SKM-1 treated with dmso at 0.1 percent for 144 hours (cell line): Measurements from ENCODE around the gene NOMO2.
"Not testable (repeated sequence)": the region's sequence is repeated elsewhere in the genome, so short reads cannot be mapped to it uniquely, and the experiment has no call there.

ENCODE experiments used
- DNase-seq: peaks from one replicate; lab custom pipeline; 2025; ENCODE audit not compliant: unreplicated experiment; lab: John Stamatoyannopoulos, UW

Gene NOMO2

DNA sequence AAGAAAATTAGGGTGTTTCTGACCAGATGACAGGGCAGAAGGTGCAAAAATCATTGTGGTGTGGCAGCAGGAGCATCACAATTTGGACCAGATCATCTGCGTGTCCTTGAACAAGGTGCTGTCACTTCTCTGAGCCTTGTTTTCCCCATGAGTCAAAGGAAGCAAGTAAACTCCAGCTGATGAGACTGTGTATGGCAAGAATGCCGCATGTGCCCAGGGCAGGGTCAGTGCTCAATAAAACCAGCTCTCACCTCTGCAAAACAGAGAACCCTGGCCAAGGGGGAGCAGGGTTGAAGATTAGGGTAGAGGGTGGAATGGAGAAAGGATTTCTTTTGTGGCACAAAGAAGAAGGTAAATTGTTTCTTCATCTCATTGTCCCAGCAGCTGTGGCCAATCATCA, 17.4 kb upstream of the NOMO2 start:
- not testable (repeated sequence) for DNase-seq

DNA sequence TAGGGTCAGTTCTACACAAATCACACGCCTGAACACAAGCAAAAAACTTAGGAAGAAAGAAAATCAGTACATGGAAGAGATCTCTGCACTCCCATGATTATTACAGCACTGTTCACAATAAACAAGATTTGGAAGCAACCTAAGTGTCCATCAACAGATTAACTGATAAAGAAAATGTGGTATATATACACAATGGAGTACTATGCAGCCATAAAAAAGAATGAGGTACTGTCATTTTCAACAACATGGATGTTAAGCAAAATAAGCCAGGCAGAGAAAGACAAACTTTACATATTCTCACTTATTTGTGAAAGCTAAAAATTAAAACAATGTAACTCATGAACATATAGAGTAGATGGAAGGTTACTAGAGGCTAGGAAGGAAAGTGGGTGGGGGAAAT, 16.0 kb upstream of the NOMO2 start:
- DNase-seq: not testable (repeated sequence)

DNA sequence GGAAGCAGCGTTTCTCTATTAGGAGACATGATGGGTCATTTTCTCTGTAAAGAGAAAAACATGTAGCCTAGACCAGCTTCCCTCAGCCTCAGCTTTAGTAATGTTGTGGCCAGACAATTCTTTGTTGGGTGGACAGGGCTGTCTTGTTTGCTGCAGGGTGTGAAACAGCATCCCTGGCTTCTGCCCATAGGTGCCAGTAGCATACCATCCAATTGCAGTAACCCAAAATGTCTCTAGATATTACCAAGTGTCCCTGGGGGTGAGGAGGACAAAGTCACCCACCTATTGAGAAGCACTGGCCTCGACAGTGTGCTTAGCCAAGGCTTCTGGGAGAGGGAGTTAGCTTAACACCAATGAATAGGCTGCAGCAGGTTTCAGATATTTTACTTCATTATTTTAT, 14.0 kb upstream of the NOMO2 start:
- DNase-seq: not testable (repeated sequence)

DNA sequence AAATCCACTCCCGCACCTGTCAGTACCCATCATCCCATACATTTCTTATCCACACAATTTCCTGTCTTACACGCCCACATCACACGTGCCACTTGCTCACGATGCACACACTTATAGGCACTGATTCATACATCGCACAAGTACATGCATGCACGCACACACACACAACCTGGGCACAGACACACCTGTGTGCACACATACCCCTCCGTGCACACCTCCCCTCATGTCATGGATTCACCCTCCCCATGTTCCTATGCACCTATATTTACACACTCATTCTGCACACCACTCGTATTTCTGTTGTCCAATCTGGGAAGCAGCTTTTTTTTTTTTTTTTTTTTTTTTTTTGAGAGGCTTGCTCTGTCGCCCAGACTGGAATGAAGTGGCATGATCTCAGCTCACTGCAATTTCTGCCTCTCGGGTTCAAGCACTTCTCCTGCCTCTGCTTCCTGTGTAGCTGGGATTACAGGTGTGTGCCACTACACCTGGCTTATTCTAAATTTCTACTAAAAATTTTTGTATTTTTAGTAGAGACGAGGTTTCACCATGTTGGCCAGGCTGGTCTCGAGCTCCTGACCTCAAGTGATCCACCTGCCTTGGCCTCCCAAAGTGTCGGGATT, 13.5 kb upstream of the NOMO2 start:
- not testable (repeated sequence) for DNase-seq

DNA sequence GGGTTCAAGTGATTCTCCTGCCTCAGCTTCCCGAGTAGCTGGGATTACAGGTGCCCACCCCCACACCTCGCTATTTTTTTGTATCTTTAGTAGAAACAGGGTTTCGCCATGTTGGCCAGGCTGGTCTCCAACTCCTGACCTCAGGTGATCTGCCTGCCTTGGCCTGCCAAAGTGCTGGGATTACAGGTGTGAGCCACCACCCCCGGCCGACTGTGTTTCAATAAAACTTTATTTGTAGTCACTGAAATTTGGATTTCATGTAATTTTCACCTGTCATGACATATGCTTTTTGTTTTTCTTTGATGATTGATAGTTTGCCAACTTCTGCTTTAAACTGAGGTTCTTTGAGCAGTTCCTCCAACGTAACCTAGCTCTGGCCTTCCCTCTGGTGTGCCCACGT, 12.0 kb upstream of the NOMO2 start:
- DNase-seq: not testable (repeated sequence)

DNA sequence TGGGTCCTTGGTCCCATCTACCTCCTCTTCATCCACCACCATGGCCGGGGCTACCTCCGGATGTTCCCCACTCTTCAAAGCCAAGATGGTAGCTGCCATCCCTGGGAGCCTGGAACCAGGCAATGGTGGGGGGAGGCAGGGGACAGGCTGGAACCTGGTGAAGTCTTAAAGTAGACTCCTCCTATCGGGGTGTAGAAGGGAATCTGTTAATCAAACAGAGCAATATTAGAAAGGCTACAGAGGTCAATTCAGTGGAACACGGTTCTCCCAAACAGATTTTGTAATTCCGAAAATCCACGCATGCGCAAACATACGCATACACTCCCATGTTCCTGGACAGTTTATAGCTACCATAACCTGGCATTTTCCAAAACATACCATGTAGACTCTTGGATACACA, 11.1 kb upstream of the NOMO2 start:
- not testable (repeated sequence) for DNase-seq

DNA sequence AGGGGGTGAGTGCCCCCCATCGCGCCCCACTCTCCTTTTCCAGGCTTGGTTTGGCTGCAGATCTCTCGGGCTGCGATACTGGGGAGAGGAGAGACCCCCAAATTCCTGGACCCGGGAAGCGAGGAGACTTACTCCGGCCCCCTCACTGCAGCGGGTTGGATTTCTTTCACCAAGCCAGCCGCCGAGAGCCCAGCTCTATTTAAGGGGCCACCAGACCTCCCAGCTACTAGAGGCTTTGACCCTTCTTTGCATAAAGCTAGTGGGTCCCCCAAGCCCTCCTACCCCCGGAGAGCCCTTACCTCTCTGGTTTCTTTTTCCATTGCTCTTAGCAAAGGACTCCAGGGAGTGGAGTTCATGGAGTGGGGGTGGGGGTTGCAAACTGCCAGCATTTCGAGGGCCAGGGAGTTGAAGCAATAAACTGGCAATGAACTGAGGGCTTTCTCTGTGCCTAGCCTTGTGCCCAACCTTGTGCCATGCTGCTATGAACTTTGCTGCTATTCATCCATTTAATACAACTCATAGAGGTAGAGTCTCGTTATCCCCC, 9.5 kb upstream of the NOMO2 start:
- DNase-seq: not testable (repeated sequence)

DNA sequence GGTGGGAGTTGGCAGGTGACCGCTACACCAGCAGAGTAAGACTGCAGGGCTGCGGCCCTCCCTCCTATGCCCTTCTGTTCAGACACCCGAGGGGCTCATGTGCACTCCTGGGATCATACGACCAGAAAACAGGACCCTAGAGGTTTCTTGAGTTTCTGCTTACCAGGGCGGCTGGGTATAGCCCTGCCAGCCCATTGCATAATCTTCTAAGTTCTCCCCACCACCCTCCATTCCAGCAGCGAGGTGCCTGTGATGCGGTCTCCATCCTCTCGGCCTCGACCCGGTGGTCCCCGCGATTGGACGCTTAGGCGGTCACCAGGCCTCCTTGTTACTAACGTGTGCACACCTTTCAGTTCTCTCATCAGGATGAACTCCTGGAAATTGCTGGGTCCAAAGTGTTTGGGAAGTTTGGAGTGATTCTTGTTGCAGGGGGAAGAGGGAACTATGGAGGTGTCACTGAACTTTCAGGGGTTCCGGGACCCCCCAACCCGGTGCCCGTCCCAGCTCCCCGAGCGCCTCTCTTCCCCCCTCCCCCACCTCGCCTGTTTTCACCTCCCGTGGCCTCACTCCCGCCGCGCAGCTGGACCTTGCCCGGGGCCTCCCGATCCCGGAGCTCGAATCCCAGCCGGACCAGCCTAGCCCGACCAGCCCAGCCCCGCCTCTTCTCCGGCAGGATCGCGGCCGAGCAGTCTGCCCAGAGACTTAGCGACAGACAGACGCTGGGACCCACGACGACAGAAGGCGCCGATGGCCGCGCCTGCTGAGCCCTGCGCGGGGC, 8.8 kb upstream of the NOMO2 start:
- DNase-seq: not testable (repeated sequence)

DNA sequence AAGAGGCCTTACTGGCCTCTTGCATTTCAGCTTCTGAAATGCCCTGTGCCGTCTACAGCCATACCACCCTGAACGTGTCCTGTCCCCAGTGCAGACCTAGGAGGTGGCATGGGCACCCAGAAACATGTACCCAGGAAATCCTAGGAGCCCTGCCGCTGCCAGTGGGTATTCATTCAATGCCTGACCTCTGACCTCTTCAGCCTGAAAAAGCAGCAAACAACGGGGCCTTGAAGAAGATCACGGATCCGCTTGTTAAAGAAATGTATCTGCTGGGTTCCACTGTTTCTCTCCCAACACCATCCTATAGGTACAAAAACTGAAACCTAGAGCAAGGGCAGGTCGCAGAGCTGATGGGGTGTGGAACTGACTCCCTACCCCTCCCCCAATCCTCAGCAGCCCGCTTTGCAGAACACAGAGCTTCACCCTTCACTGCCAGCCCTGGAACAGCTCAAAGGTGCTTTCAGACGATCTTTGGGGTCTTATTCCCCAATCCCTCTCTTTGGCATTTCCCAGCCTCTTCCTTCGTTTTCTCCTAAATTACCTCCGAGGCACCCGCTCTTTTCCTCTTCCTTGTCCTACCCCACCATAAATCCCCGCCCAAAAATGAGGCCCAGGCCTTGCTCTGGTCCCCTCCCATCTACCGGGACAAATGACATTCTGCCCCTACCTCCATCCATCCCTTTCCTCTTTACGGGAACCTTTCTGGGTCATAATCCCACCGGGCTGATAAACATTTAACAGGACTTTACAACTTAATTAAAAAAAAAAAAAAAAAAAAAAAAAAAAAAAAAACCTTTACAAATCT, 1.3 kb downstream of the NOMO2 start:
- DNase-seq: not testable (repeated sequence)

DNA sequence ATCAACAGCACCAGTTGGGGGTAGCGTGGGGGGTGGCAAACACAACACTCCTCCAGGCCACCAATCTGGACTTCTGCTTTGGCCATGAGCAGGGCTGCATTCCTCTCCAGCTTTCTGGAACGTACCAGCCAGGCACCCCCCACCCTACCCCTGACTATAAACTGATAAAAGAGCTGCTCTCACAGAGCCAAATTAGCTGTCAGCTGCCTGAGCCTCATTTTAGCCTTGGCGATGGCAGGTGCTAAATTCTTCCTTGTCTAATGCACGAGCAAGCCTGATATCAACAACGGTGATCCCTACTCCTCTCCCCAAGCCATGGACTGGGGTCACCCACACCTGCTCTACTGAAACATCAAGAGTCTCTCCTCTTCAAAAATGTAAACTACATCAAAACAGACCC, 8.2 kb downstream of the NOMO2 start:
- not testable (repeated sequence) for DNase-seq

DNA sequence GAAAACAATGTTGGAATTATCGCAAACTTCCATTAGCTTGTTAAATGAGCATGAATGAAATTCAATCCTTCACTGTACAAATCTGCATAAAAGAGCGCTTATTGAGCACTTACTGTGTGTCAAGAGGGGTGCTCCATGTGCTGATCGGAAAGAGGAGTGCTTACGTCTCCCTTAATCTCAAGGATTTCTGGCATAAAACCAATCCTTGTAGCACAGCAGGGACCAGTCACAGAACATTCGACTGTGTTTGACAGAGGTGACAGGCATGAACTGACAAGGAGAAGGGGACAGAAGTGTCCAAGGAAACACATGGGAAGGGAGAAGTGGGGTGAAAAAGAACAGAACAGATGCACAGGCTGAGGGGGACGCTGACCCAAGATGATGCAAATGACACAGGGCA, 14.5 kb downstream of the NOMO2 start:
- not testable (repeated sequence) for DNase-seq

DNA sequence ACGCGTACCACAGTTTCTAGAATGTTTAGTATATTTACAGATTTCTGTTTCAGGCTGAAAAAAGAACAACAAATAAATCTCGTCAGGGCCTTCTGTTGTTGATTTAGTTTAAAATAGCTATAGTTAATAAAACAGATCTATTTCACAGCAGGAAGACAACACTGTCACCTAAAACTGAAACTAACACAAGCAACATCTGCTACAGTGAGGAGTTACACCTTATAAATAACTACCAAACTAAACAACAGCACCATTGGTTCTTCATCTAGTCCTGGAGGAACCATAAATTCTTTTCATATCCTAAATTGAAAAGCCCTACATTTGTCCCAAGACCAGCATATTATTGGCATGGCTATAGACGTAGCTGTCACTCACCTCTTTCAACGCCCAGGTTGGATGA, 15.0 kb downstream of the NOMO2 start:
- not testable (repeated sequence) for DNase-seq

DNA sequence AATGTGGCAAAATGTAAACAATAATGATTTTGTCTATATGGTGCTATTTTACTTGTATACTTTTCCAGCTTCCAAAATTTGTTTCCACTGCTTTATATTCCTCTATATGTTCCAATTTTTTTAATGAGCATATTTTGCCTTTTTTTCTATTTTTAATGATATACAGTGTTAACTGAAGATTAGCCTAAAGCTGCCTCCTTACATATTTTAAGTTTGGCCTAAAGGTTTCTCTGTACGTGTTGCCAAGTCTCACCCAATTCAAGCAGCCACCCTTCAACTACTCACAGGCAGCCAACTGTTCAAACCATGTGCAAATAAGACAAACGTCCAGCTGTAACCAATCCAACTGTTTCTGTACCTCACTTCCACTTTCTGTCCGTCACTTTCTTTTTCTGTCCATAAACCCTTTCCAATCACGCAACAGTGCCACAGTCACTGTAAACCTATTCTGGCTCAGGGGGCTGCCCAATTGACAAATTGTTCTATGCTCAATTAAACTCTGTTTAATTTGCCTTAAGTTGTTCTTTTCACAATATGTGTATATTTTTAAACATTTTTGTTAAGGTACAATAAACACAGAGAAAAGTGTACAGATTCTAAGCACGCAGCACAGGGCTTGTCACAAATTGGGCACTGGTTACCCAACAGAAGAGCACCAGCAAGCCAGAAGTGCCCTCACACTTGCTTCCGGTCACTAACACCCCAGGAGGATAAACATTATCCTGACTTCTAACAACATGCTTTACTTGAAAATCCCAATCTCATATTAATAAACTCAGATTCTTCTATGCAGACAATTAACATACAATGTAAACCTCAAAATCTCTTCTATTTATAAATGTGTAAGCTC, 17.4 kb downstream of the NOMO2 start:
- not testable (repeated sequence) for DNase-seq

DNA sequence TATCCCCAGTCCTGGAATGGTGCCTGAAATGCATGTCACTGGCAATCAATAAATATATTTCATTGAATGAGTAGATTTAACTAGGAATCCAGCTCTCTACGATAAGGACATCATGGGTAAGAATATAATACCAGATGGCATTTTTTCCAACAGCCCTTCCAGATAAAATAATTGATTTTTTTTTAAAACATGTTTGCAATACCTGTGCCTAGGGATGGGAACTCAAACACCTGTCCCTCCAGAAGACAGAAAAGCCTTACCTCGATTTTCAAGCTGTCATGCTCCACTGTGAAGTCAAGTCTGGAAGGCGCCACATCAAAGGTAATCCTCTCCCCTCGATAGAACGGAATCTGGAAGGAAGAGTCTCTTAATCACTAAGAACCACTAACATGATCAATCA, 20.0 kb downstream of the NOMO2 start:
- DNase-seq: not testable (repeated sequence)

DNA sequence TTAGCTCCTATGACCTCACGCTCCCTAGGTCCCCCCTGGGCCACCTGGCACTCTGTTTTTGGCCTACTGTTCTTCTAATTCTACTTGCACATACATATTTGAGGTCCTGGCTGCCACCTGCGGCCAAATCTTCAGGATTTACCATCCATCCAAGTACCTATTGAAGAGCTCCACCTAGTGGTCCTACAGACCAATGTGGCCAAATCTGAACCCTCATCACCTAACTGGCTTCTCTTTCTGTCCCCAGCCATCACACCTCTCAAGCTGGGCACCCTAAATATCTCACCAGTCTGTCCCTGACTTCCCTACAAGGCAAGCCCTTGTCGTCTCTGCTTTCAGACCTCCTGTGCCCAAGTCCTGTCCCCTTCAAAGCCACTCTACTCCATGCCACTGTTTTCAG, 24.9 kb downstream of the NOMO2 start:
- DNase-seq: not testable (repeated sequence)

DNA sequence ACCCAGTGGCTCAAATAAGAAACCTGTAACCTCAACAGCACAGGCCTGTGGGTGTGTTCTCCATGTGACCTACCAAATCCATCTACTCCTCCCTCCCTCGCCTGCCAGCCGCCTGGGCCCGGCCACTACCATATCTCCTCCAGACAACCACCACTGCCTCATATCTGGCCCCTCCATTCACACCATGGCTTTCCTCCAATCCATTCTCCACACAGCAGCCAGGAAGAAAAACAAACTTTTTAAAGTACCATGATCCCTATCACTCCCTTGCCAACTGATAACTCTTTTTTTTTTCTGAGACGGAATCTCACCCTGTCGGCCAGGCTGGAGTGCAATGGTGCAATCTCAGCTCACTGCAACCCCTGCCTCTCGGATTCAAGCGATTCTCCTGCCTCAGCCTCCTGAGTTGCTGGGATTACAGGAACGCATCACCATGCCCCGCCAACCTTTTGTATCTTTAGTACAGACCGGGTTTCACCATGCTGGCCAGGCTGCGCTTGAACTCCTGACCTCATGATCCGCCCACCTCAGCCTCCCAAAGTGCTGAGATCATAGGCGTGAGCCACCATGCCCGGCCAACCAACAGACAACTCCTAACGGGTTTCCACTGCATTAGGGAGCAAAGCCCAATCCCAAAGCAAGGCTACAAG, 26.3 kb downstream of the NOMO2 start:
- DNase-seq: not testable (repeated sequence)

DNA sequence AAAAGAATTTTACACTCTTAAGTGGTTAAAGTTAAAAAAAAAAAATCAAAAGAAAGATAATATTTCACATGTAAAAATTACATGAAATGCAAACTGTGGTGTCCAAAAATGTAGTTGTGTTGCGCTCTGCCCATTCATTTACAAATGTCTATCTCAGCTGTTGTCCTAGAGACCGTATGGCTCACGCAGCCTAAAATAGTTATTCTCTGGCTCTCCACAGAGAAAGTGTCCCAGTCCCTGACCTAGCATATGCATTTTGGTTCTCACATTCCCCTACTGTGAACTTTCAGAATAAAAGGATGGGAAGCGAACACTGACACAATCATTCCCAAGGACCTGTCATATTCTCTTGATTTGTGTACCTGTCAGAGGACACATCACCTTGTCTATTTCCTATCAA, 27.6 kb downstream of the NOMO2 start:
- DNase-seq: not testable (repeated sequence)

DNA sequence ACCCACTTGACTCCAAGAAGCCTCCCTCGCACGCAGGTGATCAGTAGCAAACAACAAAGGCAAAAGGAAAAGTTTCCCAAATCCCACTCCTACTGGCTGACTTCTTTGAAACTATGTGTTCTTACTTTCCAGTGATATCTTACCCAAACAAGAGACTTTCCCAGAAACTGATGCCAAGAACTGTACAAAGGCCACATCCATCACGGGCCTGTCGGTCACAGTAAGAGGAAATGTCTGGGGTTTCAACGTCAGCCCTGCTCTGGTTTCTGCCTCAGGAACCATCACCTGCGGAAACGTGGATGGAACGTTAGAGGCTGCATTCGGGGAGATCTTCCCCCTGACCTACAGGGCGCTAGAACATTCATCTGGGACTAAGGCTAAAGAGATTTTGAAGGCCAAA, 30.6 kb downstream of the NOMO2 start:
- DNase-seq: not testable (repeated sequence)

DNA sequence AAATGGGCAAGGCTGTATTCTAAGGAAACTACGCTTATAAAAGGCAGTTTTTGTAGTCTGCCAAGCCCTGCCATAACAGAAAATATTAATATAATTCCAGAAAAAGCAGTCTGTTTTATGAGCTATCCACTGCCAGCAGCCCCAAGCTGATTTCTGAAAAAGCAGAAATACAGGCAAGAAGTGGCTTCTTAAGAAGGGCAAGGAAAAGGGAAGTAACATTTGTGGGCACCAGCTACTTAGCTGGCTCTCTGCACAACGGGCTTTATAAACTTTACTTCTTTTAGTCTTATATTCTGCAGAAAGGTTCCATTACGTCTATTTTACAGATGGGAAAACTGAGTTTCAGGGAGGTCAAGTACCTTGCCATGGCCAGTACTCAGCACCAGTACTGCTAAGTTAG, 31.6 kb downstream of the NOMO2 start:
- not testable (repeated sequence) for DNase-seq

DNA sequence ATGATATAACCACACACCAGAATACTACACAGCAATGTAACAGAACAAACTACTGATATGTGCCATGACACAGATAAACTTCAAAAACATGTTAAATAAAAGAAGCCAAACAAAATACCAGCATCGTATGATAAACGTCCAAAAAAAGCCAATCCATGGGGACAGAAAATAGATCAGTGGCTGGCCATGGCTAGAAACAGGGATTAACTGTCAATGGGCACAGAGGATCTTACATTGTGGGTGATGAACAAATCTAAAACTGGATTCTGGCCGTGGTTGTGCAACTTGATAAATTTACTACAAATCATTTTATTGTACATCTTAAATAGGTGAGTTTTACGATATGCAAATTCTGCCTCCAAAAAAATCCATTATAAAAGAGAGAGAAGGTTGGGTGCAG, 35.4 kb downstream of the NOMO2 start:
- not testable (repeated sequence) for DNase-seq
